Measurements from ENCODE around the gene IL17RA.
"Not testable (repeated sequence)": the region's sequence is repeated elsewhere in the genome, so short reads cannot be mapped to it uniquely, and the experiment has no call there.

IL17RA gene

DNA sequence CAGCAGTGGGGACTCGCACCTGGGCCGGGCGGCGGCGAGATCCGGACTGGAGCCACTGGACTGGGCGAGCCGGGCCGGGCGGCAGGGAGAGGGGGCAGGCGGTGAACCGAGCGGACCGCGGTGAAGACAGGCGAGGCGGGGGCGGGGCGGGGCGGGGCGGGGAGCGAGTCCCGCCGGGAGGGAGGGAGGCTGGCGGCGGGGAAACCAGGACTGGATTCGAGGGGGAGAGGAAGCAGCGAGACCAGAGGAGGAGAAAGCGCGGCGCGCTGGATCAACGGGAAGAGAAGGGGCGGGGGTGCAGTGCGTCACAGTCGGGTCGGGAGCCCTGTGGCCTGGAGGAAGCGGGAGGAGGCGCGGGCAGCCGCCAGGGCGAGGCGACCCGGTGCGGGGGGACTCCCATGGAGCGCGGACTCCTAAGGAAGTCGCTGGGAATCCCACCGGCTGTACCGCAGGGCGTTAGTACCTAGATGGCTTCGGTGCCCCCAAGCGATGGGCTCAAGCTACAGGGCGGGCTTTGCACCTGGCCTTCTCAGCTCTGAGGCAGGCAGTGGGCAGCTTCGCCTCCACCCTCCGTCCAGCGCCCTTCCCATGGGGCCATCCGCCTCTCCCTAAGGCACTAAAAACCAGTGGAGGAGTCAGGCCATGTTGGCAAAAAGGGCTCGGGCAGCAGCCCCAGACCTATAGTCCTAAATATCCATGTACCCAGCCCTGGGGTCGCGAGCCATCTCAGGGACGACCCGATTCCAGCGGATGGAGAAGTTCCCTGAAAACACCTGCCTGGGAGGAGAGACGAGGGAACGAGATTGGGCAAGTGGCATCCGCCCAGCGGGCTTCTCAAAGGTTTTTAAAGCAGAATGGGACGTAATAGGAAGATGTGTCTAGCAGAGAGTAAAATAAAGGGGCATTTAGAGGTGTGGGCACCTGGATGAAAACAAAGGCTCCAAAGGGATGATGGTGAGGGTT is 36.7 kb downstream of the IL17RA start, which contains the start of gene TMEM121B:
Gene TMEM121B (minus strand): TSS at position 128 of the 963 bp plus-strand sequence. CDS start 233 bp downstream, outside the sequence.
- peak in 1 of 2 experiments; percentile 56 for DNase-seq

DNA sequence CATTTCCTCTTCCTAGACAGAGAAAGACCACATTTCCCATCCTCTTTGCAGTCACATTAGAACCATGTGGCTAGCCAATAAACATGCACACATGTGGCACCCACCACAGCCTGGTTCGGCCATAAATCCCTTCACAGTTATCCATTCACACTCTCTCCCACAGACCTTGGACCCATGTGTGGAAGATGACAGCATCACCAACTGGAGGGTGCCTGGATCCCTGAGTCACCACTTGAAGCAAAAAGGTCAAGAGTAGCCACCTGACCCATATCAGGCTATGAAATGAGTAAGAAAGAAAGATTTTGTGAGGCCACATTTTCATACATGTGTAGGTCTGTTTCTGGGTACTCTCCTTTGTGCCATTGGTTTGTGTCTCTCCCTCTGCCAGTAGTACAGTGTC is 45.4 kb downstream of the IL17RA start:
- no peak for DNase-seq

DNA sequence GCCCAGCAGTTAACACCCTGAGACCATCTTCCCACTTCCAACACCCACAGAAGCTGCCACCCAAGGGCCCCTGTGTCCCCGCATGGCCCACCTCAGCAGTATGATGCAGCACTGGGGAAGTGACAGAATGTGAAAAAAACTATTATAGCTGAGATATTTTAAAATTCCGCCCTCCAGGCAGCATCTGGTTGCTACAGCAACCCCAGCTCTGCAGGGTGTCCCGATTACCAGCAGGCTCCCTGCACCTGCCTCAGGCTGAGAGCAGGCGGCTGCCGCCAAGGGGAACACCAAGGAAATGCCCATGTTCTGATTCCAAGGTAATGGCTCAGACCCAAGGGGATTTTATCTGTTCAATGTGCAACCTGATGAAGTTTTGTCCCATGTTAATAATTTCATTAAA is 46.9 kb downstream of the IL17RA start:
- no peak for DNase-seq

DNA sequence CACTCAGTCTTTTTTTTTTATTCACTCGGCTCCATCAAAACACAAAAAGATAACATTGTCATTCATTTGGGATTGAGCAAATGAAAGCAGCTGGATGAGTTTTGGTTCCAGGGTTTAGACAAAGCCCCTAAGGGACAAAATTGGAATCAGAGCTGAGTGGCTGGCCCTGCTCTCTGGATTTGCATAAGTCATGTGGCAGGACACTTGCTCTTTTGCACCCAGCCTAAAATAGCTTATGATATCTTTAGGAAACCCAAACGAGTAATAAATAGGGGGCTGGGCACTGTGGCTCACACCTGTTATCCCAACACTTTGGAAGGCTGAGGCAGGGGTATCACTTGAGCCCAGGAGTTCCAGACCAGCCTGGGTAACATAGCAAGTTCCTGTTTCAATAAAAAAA is 47.3 kb downstream of the IL17RA start:
- DNase-seq, result no peak

DNA sequence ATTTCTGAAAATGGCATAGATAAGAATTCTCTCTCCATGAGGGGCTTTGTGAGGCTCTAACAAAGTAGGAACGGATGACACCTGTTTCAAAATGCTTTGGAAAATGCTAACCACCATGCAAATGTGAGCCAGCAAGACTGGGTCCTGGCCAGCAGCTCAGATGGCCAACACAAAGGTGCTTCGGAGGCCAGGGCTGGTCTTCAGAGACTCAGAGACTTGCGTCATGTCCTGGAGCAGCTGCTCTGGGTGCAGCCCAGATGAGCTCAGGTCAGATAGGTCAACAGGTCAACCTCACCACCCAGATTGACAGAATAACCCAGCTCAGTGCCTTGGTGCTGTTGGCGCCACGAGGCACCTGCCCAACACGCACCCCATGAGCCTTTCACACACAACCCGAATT is 48.3 kb downstream of the IL17RA start:
- no peak for DNase-seq

DNA sequence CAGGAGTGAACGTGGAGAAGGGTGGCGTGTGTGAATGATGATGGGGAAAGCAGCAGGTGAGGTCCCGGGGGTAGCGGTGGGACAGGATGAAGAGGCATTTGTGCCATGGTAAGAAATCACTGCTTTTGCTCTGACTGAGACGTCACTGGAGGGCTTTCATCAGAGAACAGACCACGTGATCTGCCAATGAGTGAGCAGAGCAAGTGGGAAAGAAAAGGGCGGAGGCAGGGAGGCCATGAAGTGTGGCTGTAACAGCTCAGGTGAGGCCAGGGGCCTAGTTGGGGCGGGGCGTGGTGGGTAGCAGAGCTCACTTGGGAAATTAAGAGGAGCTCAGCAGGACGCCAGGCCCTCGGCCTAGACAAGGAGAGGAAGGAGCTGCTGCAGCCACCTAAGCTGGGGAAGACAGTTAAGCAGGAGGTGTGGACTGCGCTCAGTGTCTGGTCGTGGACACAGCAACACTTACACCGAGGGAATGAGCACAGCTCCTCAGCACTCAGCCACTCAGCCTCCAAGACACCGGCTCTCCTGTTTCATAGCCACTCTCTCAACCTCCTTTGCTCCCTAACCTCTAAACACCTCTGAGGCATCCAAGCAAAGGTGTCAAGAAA is 50.5 kb downstream of the IL17RA start:
- DNase-seq, result no peak

DNA sequence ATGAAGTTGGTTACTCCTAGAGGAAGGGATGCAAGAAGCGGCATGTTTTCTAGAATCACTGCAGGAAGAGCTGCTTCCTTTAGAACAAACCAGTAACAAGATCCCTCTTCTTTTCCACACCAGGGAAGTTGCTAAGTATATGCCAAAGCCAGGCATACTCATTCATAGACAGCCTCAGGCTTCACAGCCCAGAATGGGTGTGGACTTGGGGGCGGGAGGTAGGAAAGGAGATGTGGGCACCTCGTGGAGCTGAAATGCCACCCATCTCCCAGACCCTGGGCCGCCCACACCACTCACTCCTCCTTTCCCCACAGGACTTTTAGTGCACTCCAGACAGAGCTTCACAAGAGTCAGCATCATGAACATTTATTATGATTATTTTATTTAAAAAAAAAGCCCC is 52.4 kb downstream of the IL17RA start:
- DNase-seq, result no peak

DNA sequence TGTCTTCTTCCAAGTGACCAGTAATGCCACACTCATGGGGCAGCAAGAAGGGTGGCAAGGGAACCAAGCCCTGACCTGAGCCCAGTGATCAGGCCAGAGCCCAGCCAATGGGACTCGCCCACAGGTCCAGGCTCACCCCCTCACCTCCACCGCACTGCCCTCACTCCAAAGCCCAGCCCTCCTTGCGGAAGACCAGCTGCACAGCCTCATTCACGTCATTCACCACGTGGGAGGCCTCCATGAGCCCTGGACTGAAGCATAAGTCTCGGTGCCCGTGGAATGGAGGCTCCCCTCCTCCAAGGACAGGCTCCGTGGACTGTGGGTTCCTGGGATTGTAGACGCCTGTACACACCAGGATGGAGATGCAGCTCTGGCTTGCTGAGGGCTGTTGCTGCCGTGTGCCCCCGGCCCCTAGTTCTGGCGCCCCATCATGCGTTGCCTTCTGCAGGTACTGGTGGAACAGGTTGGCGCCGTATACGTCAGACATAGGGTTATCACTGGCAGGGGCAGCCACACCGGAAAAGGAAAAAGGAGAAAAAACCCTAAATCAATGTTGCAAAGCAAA is 53.1 kb downstream of the IL17RA start:
- DNase-seq, result no peak

DNA sequence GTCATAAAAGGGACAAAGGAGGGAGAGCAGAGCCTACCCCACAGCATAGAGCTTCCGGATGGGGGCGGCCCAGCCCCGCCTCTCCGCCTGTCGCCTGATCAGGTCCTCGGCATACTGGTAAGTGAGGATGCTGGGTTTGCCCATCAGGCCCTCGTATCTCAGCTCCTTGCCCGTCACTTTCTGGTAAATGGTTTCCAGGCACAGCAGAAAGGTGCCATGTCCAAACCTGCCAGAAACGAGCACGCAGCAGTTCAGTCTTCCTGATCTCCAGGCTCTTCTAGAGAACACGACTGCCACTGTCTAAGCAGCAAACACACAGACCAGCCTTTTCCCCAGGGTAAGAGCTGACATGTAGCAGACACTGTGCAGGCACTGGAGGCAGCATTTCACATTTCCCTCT is 53.7 kb downstream of the IL17RA start:
- DNase-seq, result no peak

DNA sequence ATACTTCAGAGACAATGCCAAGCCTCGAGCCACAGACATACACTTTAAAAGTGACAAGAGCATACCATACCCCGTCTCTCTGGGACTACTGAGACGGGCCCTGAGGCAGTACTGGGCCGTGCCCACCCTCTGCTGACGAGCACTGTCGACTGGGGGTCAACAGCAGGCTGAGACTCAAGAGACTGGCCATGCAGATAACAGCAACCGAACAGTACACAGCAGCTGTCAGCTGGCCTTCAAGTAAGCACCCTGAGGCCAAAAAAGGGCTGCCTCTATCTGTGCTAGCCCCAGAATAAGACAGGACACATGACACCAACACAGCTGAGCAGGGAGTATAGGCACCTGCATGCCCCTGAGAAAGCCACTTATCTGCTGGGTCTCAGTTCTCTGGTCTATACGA is 55.2 kb downstream of the IL17RA start:
- DNase-seq, result no peak

DNA sequence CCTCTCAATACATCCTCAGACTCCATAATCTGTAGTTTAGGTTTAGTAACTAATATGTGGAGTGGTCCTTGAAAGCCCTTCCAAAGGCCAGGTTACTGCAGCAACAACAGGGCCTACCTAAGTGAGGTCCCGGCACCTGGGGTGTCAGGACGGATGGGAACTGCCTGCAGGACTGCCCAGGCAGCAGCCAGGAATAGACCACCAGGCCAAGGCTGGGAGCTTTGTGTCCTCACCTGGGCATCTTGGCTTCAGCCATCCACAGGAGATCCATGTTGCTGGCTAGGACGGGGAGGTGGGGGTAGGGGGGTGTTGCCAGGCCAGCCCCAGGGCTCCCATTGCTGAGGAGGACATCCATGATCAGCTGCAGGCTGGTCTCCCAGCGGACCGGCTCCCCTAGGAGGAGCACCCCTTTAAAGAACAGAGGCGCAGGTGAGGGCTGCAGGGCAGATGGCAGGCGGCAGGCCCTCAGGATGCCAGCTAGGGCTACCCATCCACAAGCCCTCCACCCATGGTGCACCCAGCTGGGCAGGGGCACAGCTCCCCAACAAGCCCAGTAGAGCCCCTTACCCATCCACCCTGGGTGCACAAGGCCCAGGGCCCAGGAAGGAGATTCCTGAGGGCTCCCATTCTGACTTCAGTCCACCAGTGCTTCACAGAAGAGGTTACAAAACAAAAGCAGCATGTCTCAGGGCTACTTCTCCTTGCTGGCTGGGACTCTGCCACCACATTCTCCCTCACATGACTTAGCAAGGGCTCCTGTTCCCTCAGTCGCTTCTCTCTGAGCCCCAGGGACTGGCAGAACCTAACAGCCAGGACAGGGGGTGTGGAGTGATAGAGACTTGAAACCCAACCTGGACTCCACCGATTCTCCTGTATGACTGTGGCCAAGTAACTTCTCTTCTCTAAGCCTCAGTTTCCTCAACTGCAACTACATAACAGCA is 56.3 kb downstream of the IL17RA start:
- DNase-seq, result no peak

DNA sequence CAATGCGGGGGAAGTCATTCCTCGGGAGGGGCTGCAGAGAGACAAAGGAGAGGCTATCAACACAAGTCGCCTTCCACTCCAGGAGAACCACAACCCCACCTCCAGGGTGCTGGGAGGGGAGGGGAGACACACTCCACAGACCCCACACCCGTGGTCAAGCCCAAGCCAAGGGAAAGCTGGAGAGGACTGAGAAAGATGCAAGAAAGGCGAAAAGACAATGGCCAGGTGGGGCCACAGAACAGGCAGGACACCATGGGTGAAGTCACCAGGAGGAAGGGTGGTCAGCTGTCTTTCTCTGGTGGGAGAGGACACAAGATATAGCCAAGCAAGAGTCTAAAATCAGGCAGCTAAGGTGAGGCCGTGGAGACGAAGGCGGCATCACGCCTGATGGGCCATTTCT is 58.3 kb downstream of the IL17RA start:
- DNase-seq, result no peak

DNA sequence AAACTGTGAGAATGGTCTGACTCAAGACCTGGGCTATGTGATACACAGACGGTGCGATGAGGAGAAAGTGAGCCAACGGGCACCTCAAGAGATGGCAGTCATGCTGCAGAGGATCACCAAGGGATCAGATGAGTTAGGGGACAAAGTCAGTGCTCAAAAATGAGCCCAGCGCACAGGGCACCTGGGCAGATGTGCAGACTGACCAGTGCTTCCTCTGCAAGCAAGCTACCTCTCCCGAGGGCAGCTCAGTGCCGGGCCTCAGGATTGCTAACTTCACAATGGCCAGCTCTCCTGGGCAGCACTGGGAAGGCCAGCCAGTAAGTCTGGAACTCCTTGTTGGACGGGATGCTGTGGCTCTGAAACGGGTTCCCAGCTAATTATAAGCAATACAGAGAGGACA is 59.0 kb downstream of the IL17RA start:
- DNase-seq, result no peak

DNA sequence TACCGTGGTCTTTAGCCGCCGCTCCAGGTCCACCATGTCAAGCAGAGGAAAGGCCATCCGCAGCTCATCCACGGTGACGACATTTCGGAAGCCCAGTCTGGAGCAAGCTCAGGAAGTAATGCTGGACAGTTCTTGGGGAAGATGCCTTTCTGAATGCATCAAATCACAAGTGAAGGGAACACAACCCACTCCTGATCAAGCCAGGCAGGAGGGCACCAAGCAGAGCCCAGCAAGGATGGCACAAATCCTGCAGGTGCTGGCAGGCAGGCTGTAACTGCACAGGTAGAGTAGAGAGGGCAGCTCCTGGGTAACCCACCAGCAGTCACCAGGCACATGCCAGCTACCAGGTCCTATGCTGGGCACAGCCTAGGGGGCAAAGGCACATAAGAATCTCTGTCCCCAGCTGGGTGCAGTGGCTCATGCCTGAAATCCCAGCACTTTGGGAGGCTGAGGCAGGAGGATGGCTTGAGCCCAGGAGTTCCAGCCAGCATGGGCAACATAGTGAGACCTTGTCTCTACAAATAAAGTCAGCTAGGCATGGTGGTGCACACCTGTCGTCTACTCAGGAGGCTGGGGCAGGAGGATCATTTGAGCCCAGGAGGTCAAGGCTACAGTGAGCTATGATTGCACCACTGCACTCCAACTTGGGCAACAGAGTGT is 60.4 kb downstream of the IL17RA start:
- no peak for DNase-seq

DNA sequence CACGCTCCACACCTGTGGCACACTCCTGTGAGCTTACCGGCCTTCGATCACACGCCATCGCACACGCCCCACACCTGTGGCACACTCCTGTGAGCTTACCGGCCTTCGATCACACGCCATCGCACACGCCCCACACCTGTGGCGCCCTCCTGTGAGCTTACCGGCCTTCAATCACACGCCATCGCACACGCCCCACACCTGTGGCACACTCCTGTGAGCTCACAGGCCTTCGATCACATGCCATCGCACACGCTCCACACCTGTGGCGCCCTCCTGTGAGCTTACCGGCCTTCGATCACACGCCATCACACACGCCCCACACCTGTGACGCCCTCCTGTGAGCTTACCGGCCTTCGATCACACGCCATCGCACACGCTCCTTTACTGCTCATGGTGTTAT is 62.7 kb downstream of the IL17RA start:
- not testable (repeated sequence) for DNase-seq

DNA sequence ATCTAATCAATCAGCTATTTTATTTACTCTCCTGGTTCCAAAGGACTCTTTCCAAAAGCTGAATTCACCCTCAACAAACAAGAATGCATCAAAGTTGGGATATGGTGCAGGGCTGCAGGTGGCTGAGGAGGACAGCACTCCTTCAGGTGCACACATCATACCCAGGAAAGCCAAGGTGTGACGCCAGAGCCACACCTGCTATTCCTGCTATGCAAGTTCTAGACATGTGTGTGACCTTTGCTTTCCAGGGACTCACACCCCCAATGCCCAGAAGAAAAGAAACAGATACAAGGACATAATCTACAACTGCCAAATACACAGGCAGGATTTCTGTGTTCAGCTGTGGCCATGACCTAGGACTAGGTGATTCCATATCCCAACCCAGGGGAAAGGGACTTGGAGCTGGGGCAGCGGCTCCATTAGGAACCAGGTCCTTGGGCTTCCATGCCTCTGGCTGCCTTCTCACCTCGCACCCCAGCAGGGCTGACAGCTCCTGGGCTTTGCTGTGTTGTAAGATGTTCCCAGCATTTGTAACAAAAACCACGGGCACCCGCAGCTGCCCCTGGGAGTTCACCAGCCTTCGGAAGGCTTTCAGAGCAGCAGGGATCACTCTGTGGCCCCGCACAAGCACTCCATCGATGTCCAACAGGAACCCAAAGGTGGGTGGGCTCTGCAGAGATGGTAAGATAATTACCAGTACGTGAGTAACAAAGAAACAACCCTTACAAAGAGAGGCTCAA is 64.4 kb downstream of the IL17RA start:
- no peak for DNase-seq

DNA sequence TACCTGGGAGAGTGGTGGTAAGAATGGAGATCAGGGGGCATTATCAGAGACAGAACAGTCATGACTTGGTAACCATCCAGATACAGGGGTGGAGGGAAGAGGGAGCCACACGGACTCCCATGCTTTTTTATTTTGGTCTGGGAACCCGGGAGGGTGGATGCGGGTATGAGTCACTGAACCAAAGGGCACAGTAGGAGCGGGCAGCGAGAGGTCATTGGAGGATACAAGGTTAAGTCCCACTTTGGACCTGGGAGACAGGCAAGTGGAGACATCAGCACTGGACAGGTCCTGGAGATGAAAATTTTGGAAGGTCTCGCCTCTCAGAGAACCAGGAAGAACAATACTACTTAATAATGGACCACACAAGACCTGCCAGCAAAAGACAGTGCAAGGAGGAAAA is 67.5 kb downstream of the IL17RA start:
- DNase-seq, result no peak

DNA sequence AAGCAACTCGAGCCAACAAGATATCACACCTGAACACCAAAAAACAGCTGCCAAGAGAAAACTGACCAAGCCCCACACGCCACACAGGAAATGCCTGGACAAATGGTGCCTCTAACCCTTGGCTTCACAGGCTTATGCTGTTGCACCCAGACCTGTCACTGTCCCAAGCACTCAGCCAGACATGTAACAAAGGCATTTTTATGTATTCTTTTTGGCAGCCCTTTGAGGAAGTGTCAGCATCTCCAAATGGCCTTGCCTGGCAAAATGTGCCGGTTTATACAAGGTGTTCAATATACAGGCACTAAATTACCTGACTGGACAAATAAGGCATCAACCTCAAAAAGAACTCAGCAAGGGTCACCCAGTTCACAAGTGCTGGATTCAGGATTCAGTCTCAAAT is 68.2 kb downstream of the IL17RA start:
- no peak for DNase-seq

DNA sequence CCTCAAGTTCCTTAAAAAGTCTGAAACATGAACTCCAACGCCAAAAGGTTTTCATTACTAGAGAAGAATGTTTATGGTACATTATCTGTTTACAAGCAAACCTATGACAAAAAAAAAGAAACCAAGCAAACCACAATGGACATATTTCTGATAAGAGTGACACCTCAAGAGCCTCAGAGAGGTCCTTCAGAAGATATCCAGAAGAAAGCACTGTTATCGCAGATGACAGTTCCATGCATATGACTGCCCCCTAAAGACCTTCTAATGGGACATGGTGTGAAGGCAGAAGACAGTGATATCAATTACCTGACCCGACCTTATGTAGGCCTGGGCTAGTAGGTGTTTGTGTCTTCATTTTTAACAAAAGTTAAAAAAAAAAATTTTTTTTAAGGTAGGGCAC is 71.1 kb downstream of the IL17RA start:
- DNase-seq, result no peak

DNA sequence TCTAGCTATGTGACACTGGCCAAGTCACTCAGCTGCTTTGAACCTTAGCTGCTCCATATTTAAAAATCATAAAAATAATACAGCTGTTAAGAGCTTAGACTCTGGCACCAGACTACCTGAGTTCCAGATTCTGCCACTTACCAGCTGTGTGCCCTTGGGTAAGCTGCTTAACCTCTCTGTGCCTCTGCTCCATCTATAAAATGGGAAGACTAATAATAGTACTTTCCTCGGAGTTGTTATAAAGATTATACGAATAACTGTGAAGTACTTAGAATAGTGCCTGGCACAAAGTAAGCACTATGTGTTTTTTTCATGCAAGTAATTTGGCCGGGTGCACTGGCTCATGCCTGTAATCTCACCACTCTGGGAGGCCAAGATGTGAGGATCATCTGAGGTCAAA is 72.9 kb downstream of the IL17RA start:
- DNase-seq, result no peak

DNA sequence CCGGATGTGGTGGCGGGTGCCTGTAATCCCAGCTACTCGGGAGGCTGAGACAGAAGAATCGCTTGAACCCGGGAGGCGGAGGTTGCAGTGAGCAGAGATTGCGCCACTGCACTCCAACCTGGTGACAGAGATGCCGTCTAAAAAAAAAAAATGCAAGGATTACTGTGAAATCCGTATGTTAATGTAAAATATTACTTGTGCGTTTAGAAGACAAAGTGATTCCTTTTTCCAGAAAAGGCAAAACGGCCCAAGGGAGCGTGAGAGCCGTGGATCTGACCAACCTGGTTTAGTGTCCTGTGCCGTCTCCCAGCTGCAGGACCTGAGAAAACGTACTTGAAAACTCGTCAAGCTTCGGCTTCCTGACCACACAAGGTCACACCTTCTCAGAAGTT is 73.4 kb downstream of the IL17RA start:
- DNase-seq, result no peak
